ENCODE measurements around the gene RAB8B. TPM values are rescaled to one million over a fixed set of nuclear protein-coding genes. Genes with fewer than 3 reads are reported as not detected.

The RAB8B gene
- total RNA-seq, 1 experiment from 2014 or later = 14.2 TPM

DNA sequence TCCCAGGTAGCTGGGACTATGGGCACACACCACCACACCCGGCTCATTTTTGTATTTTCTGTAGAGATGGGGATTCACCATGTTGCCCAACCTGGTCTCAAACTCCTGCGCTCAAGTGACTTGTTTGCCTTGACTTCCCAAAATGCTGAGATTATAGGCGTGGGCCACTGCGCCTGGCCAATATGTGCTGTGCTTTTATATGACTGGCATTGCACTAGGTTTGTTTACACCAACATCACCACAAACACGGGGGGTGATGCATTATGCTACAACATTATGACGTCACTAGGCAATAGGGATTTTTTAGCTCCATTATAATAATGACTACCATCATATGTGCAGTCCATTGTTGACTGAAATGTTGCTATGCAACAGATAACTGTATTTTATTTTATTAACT, 94.9 kb downstream of the RAB8B start:
- Histone ChIP-seq H3K4me2 (ENCODE audit: low read depth, low read length, poor library complexity, severe bottlenecking) (no peak overlapping the region), H3K79me2 (ENCODE audit: low read length) (0 out of 2 replicates have a peak, but pooled peaks cover 2% of the 10 kb centered on the region), H3K27ac (ENCODE audit: low read length) (no peak overlapping the region), H4K20me1 (ENCODE audit: insufficient read depth, low read depth, low read length) (no peaks in the 10 kb centered on the region), H3K9ac (ENCODE audit: low read length) (no peak overlapping the region), H3K27me3 (ENCODE audit: low read length) (no peaks in the 10 kb centered on the region), H3K4me3 (ENCODE audit: low read length) (no peak overlapping the region), H3K9me2 (replicated peaks; ENCODE audit: insufficient read depth, low read length) (no peaks in the 10 kb centered on the region), H3K9me3 (ENCODE audit: low read length) (no peaks in the 10 kb centered on the region), H3K4me1 (ENCODE audit: low read length) (peaks cover 6% of the 10 kb centered on the region), H2AFZ (ENCODE audit: low read length) (no peak overlapping the region), H3K36me3 (ENCODE audit: insufficient read depth, low read length) (peaks cover 31% of the 10 kb centered on the region)
- no peak for DNase-seq

DNA sequence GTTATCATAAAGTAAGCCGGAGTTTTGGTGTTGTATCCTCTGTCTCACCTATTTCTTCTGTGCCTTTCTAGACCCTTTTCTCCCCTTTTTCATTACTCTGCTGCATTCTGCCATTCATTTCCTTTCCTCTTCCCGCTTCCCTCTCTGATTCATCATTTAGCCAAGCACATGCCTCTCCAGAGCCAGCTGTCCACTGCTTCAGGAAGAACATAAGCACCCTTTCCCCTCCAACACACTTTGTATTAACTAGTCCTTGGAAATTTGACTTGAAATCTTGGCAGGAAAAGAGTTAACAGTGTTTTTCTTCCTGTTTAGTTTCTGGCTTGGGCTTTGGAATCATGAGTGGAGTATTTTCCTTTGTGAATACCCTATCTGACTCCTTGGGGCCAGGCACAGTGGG, 97.7 kb downstream of the RAB8B start:
- H2AFZ ChIP-seq (ENCODE audit: low read length) = no peak overlapping the region
- H3K79me2 ChIP-seq (ENCODE audit: low read length) = 0 out of 2 replicates have a peak, but pooled peaks cover 5% of the 10 kb centered on the region
- H3K4me1 ChIP-seq (ENCODE audit: low read length) = peaks cover 6% of the 10 kb centered on the region
- peaks cover 24% of the 10 kb centered on the region for H3K36me3 ChIP-seq (ENCODE audit: insufficient read depth, low read length)
- no peak overlapping the region for H3K9ac ChIP-seq (ENCODE audit: low read length)
- H3K27ac ChIP-seq (ENCODE audit: low read length) = no peak overlapping the region
- H3K4me2 ChIP-seq (ENCODE audit: low read depth, low read length, poor library complexity, severe bottlenecking) = no peak overlapping the region
- no peaks in the 10 kb centered on the region for H3K9me3 ChIP-seq (ENCODE audit: low read length)
- no peak for DNase-seq
- no peaks in the 10 kb centered on the region for H3K27me3 ChIP-seq (ENCODE audit: low read length)
- H3K4me3 ChIP-seq (ENCODE audit: low read length) = no peak overlapping the region
- H3K9me2 ChIP-seq (replicated peaks; ENCODE audit: insufficient read depth, low read length) = no peaks in the 10 kb centered on the region
- H4K20me1 ChIP-seq (ENCODE audit: insufficient read depth, low read depth, low read length) = no peaks in the 10 kb centered on the region

DNA sequence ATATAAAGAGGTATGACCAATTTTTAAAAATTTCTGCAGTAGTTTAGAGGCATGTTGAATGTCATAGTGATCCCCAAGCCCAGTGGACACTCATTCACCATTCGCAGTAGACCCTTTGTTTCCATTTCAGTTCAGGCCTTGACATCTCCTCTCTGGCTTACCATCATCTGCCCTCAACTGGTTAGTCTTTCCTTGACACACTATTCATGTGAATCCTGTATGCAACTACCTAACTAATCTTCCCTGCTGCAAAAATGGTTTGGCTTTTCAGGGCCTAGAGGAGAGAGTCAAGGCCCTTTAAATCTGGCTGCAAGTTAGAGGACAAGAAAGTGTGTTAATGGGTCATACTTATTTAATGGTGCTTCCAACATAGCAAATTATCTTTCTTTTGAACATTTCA, 98.9 kb downstream of the RAB8B start:
- Histone ChIP-seq H3K4me2 (ENCODE audit: low read depth, low read length, poor library complexity, severe bottlenecking) (no peak overlapping the region), H3K9ac (ENCODE audit: low read length) (no peak overlapping the region), H3K79me2 (ENCODE audit: low read length) (0 out of 2 replicates have a peak, but pooled peaks cover 5% of the 10 kb centered on the region), H3K27me3 (ENCODE audit: low read length) (no peaks in the 10 kb centered on the region), H3K27ac (ENCODE audit: low read length) (no peak overlapping the region), H2AFZ (ENCODE audit: low read length) (no peak overlapping the region), H4K20me1 (ENCODE audit: insufficient read depth, low read depth, low read length) (no peaks in the 10 kb centered on the region), H3K36me3 (ENCODE audit: insufficient read depth, low read length) (peaks cover 24% of the 10 kb centered on the region), H3K9me3 (ENCODE audit: low read length) (no peaks in the 10 kb centered on the region), H3K4me3 (ENCODE audit: low read length) (no peak overlapping the region), H3K9me2 (replicated peaks; ENCODE audit: insufficient read depth, low read length) (no peaks in the 10 kb centered on the region), H3K4me1 (ENCODE audit: low read length) (peaks cover 6% of the 10 kb centered on the region)
- no peak for DNase-seq

DNA sequence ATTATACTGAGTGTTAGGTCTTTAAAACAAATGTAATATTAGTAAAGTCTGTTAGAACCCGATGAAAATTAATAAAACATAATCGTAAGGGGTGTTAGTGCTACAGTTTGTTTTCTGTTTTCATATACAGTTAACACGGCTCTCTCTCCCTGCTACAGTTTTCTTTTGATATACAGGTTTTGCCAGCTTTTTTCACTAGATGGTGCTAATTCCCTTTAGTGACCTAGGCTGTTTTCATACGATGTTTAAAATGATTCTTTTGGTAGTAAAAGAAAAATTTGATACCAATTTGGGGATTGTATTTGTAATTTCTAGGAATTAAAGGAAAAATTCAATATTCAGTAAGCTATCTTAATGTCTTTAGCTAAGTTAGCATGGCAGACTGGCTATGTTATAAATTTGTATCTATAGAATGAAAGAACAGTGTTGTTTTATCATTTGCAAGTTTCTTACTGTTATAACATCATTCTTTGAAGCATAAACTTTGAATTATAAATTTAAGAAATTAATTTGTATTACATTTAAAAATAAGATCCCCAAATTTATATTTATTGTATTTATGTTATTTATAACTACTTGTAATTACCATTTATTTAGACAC, 99.5 kb downstream of the RAB8B start:
- Histone ChIP-seq H3K4me2 (ENCODE audit: low read depth, low read length, poor library complexity, severe bottlenecking) (no peak overlapping the region), H4K20me1 (ENCODE audit: insufficient read depth, low read depth, low read length) (no peaks in the 10 kb centered on the region), H3K4me1 (ENCODE audit: low read length) (peaks cover 6% of the 10 kb centered on the region), H3K9me3 (ENCODE audit: low read length) (no peaks in the 10 kb centered on the region), H3K9me2 (replicated peaks; ENCODE audit: insufficient read depth, low read length) (no peaks in the 10 kb centered on the region), H3K9ac (ENCODE audit: low read length) (no peak overlapping the region), H3K27ac (ENCODE audit: low read length) (no peak overlapping the region), H2AFZ (ENCODE audit: low read length) (no peak overlapping the region), H3K79me2 (ENCODE audit: low read length) (0 out of 2 replicates have a peak, but pooled peaks cover 5% of the 10 kb centered on the region), H3K4me3 (ENCODE audit: low read length) (no peak overlapping the region), H3K27me3 (ENCODE audit: low read length) (no peaks in the 10 kb centered on the region), H3K36me3 (ENCODE audit: insufficient read depth, low read length) (peaks cover 19% of the 10 kb centered on the region)
- peak; percentile 77 for DNase-seq

DNA sequence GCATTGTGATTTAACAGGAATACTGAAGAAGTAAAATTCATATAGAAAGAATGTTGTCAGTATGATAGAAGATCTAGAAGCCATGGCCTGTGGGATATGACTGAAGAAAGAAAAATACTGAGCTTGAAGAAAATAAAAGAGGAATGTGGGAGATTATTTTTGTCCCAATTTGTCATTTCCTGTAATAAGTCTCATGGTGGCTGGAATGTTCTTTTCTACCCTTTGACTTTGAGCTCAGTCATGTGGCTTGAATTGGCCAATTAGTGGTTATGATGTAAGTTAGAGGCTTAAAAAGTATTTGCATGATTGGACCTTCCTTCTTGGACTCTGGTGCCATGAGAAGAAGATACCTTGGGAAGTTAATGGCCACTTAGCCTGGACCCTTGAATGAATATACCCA, 102.1 kb downstream of the RAB8B start:
- Histone ChIP-seq H3K9me2 (replicated peaks; ENCODE audit: insufficient read depth, low read length) (no peaks in the 10 kb centered on the region), H3K36me3 (ENCODE audit: insufficient read depth, low read length) (peaks cover 13% of the 10 kb centered on the region; the same call in 1 of the 2 replicates), H2AFZ (ENCODE audit: low read length) (no peak overlapping the region), H3K79me2 (ENCODE audit: low read length) (0 out of 2 replicates have a peak, but pooled peaks cover 8% of the 10 kb centered on the region), H3K4me2 (ENCODE audit: low read depth, low read length, poor library complexity, severe bottlenecking) (no peak overlapping the region), H3K4me3 (ENCODE audit: low read length) (no peak overlapping the region), H3K9ac (ENCODE audit: low read length) (no peak overlapping the region), H3K27ac (ENCODE audit: low read length) (no peak overlapping the region), H3K4me1 (ENCODE audit: low read length) (peaks cover 6% of the 10 kb centered on the region), H3K9me3 (ENCODE audit: low read length) (no peaks in the 10 kb centered on the region), H3K27me3 (ENCODE audit: low read length) (no peaks in the 10 kb centered on the region), H4K20me1 (ENCODE audit: insufficient read depth, low read depth, low read length) (no peaks in the 10 kb centered on the region)
- no peak for DNase-seq

DNA sequence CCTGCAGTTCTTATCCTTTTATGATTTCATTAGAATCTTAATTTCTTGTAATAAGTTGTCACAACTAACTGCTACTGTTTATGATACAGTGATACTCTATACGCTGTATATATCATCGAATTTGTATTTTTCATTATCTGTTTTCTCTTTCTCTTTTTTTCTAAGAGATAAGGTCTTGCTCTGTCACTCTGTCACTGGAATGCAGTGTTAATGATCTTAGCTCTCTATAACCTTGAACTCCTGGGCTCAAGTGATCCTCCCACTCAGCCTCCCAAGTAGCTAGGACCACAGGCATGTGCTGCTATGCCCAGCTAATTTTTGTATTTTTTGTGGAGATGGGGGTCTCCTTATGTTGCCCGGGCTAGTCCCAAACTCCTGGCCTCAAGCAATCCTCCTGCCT, 102.8 kb downstream of the RAB8B start:
- DNase-seq = no peak
- H4K20me1 ChIP-seq (ENCODE audit: insufficient read depth, low read depth, low read length) = no peaks in the 10 kb centered on the region
- H3K9me3 ChIP-seq (ENCODE audit: low read length) = no peaks in the 10 kb centered on the region
- peaks cover 13% of the 10 kb centered on the region; the same call in 1 of the 2 replicates for H3K36me3 ChIP-seq (ENCODE audit: insufficient read depth, low read length)
- no peaks in the 10 kb centered on the region for H3K9me2 ChIP-seq (replicated peaks; ENCODE audit: insufficient read depth, low read length)
- H3K79me2 ChIP-seq (ENCODE audit: low read length) = 0 out of 2 replicates have a peak, but pooled peaks cover 8% of the 10 kb centered on the region
- H3K27me3 ChIP-seq (ENCODE audit: low read length) = no peaks in the 10 kb centered on the region
- H3K4me3 ChIP-seq (ENCODE audit: low read length) = no peak overlapping the region
- peaks cover 6% of the 10 kb centered on the region for H3K4me1 ChIP-seq (ENCODE audit: low read length)
- H3K27ac ChIP-seq (ENCODE audit: low read length) = no peak overlapping the region
- H3K9ac ChIP-seq (ENCODE audit: low read length) = no peak overlapping the region
- no peak overlapping the region for H2AFZ ChIP-seq (ENCODE audit: low read length)
- H3K4me2 ChIP-seq (ENCODE audit: low read depth, low read length, poor library complexity, severe bottlenecking) = no peak overlapping the region

DNA sequence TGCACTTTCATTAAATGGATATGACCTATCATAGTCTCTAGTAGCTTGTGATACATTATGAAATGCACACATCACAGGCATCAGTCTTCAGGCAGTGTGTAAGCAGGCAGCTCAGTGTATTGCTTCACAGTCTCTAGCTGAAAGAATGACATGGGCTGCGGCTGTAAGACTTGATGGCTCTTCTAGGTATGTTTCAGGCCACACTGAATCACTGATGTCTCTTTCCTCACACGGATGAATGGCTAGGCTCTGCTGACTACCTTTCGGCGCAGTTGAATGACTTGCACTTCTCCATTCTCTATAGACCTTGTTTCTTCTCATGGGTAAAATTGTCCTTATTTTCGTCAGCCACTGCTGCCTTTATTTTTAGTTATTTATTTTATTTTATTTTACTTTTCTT, 103.4 kb downstream of the RAB8B start:
- peaks cover 13% of the 10 kb centered on the region; the same call in 1 of the 2 replicates for H3K36me3 ChIP-seq (ENCODE audit: insufficient read depth, low read length)
- H3K9ac ChIP-seq (ENCODE audit: low read length) = no peak overlapping the region
- 0 out of 2 replicates have a peak, but pooled peaks cover 8% of the 10 kb centered on the region for H3K79me2 ChIP-seq (ENCODE audit: low read length)
- H3K9me3 ChIP-seq (ENCODE audit: low read length) = no peaks in the 10 kb centered on the region
- DNase-seq = no peak
- no peak overlapping the region for H2AFZ ChIP-seq (ENCODE audit: low read length)
- no peak overlapping the region for H3K4me2 ChIP-seq (ENCODE audit: low read depth, low read length, poor library complexity, severe bottlenecking)
- no peaks in the 10 kb centered on the region for H4K20me1 ChIP-seq (ENCODE audit: insufficient read depth, low read depth, low read length)
- no peaks in the 10 kb centered on the region for H3K9me2 ChIP-seq (replicated peaks; ENCODE audit: insufficient read depth, low read length)
- no peak overlapping the region for H3K4me3 ChIP-seq (ENCODE audit: low read length)
- peaks cover 6% of the 10 kb centered on the region for H3K4me1 ChIP-seq (ENCODE audit: low read length)
- no peak overlapping the region for H3K27ac ChIP-seq (ENCODE audit: low read length)
- no peaks in the 10 kb centered on the region for H3K27me3 ChIP-seq (ENCODE audit: low read length)

DNA sequence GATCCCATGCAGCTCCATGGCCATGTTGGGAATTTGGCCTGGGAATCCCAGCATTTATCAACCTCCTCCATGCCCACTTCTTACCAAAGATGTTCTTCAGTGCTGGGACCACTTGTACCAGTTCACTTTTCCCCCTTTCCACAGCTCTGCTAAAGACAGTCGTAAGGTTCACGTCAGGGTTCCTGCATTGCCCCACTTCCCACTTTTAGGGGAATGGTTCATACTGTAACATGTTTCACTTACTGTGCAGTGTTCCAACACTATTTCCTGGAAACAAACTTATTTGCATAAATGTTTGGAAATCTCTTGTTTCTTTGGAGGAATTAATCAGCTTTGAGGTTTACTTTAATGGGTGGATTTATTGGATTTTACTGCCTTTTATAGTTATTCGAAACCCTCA, 105.0 kb downstream of the RAB8B start:
- H3K4me3 ChIP-seq (ENCODE audit: low read length) = no peak overlapping the region
- H3K9ac ChIP-seq (ENCODE audit: low read length) = no peak overlapping the region
- H3K36me3 ChIP-seq (ENCODE audit: insufficient read depth, low read length) = peaks cover 10% of the 10 kb centered on the region; the same call in 1 of the 2 replicates
- H3K27me3 ChIP-seq (ENCODE audit: low read length) = no peaks in the 10 kb centered on the region
- no peak for DNase-seq
- no peaks in the 10 kb centered on the region for H3K9me3 ChIP-seq (ENCODE audit: low read length)
- no peaks in the 10 kb centered on the region for H3K9me2 ChIP-seq (replicated peaks; ENCODE audit: insufficient read depth, low read length)
- 0 out of 2 replicates have a peak, but pooled peaks cover 8% of the 10 kb centered on the region for H3K79me2 ChIP-seq (ENCODE audit: low read length)
- H3K27ac ChIP-seq (ENCODE audit: low read length) = no peak overlapping the region
- no peak overlapping the region for H2AFZ ChIP-seq (ENCODE audit: low read length)
- H3K4me1 ChIP-seq (ENCODE audit: low read length) = no peaks in the 10 kb centered on the region
- H3K4me2 ChIP-seq (ENCODE audit: low read depth, low read length, poor library complexity, severe bottlenecking) = no peak overlapping the region
- H4K20me1 ChIP-seq (ENCODE audit: insufficient read depth, low read depth, low read length) = no peaks in the 10 kb centered on the region

All from Karpas-422 (cell line).